ENCODE measurements around the gene GM2A. TPM values are rescaled to one million over a fixed set of nuclear protein-coding genes. Genes with fewer than 3 reads are reported as not detected.

The GM2A gene
- total and polyA plus RNA-seq, 2 of the 8 experiments (the other 6 are each of a cell fraction or from before 2014, with no cell fraction given), result 18.5 to 32.2 TPM

DNA sequence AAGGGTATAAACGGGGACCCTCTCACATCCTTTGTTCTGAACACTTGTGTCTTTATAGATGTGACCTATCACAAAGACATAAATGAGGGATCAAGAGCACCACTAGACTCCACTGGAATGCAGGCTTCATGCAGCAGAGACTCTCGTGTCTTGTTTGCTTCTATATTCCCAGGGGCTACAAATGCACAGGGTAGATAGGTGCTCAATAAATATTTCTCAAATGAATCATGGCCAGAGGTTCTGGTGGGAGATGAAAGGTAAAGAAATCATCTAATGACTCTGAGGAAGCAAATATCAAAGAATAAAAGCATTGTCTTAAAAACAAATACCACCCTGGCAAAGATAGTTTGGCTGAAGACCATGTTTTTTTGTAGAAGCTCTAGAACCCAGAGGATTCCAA is 44.0 kb downstream of the GM2A start:
- Histone ChIP-seq H2BK12ac (ENCODE audit: low read depth, low read length) (no peak overlapping the region), H3K23me2 (ENCODE audit: low read depth, low read length) (no peaks in the 10 kb centered on the region), H2BK20ac (ENCODE audit: low read length) (no peak overlapping the region), H2AFZ (ENCODE audit: low read length) (no peak overlapping the region), H3K9ac (replicated peaks in 1 of 4; ENCODE audit: extremely low read depth in 1 of 4, low read depth in 3 of 4, low read length in 3 of 4) (no peak overlapping the region), H3K27ac (ENCODE audit: low read depth, low read length) (no peak overlapping the region), H3K79me1 (ENCODE audit: low read depth, low read length) (no peaks in the 10 kb centered on the region), H3K27me3 (replicated peaks in 1 of 4; ENCODE audit: control insufficient read depth in 3 of 4, extremely low read depth in 1 of 4, insufficient read depth in 3 of 4, low read length in 3 of 4) (no peaks in the 10 kb centered on the region), H3K14ac (ENCODE audit: insufficient read length) (no peak overlapping the region), H3K4ac (replicated peaks; ENCODE audit: insufficient read length, low read depth, low read length) (no peak overlapping the region), H3K4me2 (ENCODE audit: insufficient read depth in 1 of 2, low read depth in 2 of 2, low read length in 2 of 2) (no peak overlapping the region), H2BK120ac (replicated peaks; ENCODE audit: low read depth, low read length) (no peak overlapping the region), H2BK15ac (ENCODE audit: low read length) (no peak overlapping the region), H3K9me3 (ENCODE audit: insufficient read depth in 2 of 2, low read depth in 1 of 2, low read length in 1 of 2) (no peaks in the 10 kb centered on the region), H2AK5ac (ENCODE audit: low read depth, low read length) (no peak overlapping the region), H3K23ac (ENCODE audit: insufficient read length) (no peak overlapping the region), H3K4me3 (ENCODE audit: extremely low read depth in 1 of 4, insufficient read depth in 2 of 4, low read depth in 3 of 4, low read length in 4 of 4) (no peak overlapping the region), H3K56ac (replicated peaks; ENCODE audit: insufficient read length, low read depth, low read length) (no peak overlapping the region), H3K18ac (ENCODE audit: extremely low read depth, low read length) (no peak overlapping the region), H4K5ac (ENCODE audit: insufficient read length, low read depth, low read length) (no peak overlapping the region), H3K79me2 (ENCODE audit: control insufficient read depth in 1 of 2, insufficient read depth in 2 of 2, low read length in 2 of 2) (no peaks in the 10 kb centered on the region), H4K91ac (replicated peaks; ENCODE audit: insufficient read length, low read length) (no peak overlapping the region), H4K20me1 (replicated peaks in 1 of 2; ENCODE audit: control insufficient read depth in 1 of 2, insufficient read depth in 2 of 2, low read length in 2 of 2) (no peaks in the 10 kb centered on the region), H3K36me3 (ENCODE audit: control insufficient read depth in 2 of 4, insufficient read depth in 4 of 4, low read length in 3 of 4) (no peaks in the 10 kb centered on the region), H2BK5ac (ENCODE audit: low read depth, low read length) (no peak overlapping the region), H4K8ac (ENCODE audit: extremely low read depth, insufficient read depth, low read length) (no peak overlapping the region), H3K4me1 (replicated peaks in 1 of 4; ENCODE audit: control insufficient read depth in 3 of 4, insufficient read depth in 4 of 4, low read length in 3 of 4) (peaks cover 0 to 3% (median 0%) of the 10 kb centered on the region in 4 experiments; a peak in 2 of 7 replicates)
- no peak for DNase-seq (ENCODE audit: low read depth in 1 of 2, low spot score in 2 of 2)
- FAIRE-seq, result no peak
- ChIA-PET POLR2A (ENCODE audit: partially characterized antibody) (no interaction called here), CTCF (ENCODE audit: partially characterized antibody) (interaction anchor here (1.0 to 2.6 kb wide), 8 partner anchors 9 to 249 kb away, joined by 3 to 11 read pairs (median 6); no protein-coding TSS in a partner anchor)
- WGBS, 2 experiments (ENCODE audit: extremely low coverage in 1 of 2, insufficient coverage in 1 of 2, insufficient read length in 1 of 2, insufficient replicate concordance in 2 of 2, low coverage in 1 of 2, low lambda C conversion rate in 2 of 2, missing lambda C conversion rate in 1 of 2), result 86% methylated on average over 2 of the region's 2 CpGs; no CpG with 5 or more reads in 1 of the 2 experiments
- TF ChIP-seq YY1 (IDR thresholded peaks at IDR 0.05; ENCODE audit: low read depth, low read length), result no peak
- no peak for TF ChIP-seq CHD2 (IDR thresholded peaks at IDR 0.05; ENCODE audit: low read length)
- TF ChIP-seq GABPA (IDR thresholded peaks at IDR 0.05; ENCODE audit: borderline replicate concordance, insufficient read depth, low read length), result no peak
- TF ChIP-seq SAP30 (IDR thresholded peaks at IDR 0.05; ENCODE audit: insufficient read depth, insufficient replicate concordance, low read length), result no peak
- no peak for TF ChIP-seq HDAC2 (IDR thresholded peaks at IDR 0.05; ENCODE audit: borderline replicate concordance in 1 of 2, low read depth in 2 of 2, low read length in 2 of 2)
- TF ChIP-seq SP2 (IDR thresholded peaks at IDR 0.05; ENCODE audit: low read length), result no peak
- TF ChIP-seq SIRT6 (IDR thresholded peaks at IDR 0.05; ENCODE audit: low read length), result no peak
- TF ChIP-seq EGR1 (IDR thresholded peaks at IDR 0.05; ENCODE audit: borderline replicate concordance, low read depth, low read length), result no peak
- no peak for TF ChIP-seq E2F6 (IDR thresholded peaks at IDR 0.05)
- TF ChIP-seq JUND (IDR thresholded peaks at IDR 0.05; ENCODE audit: low read length), result no peak
- TF ChIP-seq TAF7 (optimal IDR thresholded peaks at IDR 0.05; ENCODE audit: borderline replicate concordance, low read depth, low read length), result no peak
- no peak for TF ChIP-seq SP4 (IDR thresholded peaks at IDR 0.05; ENCODE audit: low read length)
- TF ChIP-seq GTF2F1 (IDR thresholded peaks at IDR 0.05; ENCODE audit: borderline replicate concordance, low read depth, low read length), result no peak
- no peak for TF ChIP-seq KDM4A (IDR thresholded peaks at IDR 0.05; ENCODE audit: low read depth, low read length, severe bottlenecking)
